ENCODE results near the gene MACROD2. TPM values are rescaled to one million over a fixed set of nuclear protein-coding genes. Genes with fewer than 3 reads are reported as not detected.

The MACROD2 gene
- total RNA-seq, 6 experiments from 2014 or later = 0.05 to 0.57 (median 0.11) TPM; not detected in 1

DNA sequence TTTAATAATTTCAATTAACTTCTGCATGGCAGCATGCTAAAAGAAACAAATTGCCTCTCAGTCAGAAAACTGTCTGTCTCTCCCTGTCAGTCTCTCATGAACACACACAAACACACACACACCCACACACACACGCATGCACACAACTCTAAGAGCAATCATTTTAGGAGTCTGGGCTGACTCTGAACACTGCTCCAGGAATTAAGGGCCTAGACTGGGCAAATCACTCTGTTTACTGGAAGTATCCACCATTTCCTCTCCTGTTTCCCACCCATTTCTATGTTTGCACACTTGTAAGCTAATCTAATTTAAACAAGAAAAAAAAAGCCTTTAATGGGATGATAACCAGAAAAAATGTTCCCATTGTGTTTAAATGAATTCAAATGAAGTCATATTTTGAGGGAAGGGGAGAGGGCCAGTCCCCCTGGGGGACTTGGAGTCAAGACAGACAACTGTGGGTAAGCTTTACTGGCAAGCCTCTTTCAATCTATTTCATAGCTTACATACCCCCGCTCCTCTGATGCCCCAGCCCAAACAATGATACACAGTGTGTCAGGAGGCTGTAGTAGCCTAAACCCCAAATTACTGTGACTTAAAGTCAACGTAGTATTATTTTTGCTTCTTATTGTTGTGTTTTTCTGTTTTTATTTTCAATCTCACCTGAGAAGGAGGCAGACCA is 789.9 kb downstream of the MACROD2 start:
- no peak overlapping the region for H3K4me3 Mint-ChIP-seq
- H3K36me3 Mint-ChIP-seq (ENCODE audit: low read depth) = peaks cover 5% of the 10 kb centered on the region; the same call in 1 of the 2 replicates
- H3K9me3 Mint-ChIP-seq = peaks cover 38% of the 10 kb centered on the region
- no peaks in the 10 kb centered on the region for H3K27me3 Mint-ChIP-seq (ENCODE audit: insufficient read depth)
- no peak overlapping the region for H3K27ac Mint-ChIP-seq
- no peak for DNase-seq
- TF ChIP-seq, protein P1, sequence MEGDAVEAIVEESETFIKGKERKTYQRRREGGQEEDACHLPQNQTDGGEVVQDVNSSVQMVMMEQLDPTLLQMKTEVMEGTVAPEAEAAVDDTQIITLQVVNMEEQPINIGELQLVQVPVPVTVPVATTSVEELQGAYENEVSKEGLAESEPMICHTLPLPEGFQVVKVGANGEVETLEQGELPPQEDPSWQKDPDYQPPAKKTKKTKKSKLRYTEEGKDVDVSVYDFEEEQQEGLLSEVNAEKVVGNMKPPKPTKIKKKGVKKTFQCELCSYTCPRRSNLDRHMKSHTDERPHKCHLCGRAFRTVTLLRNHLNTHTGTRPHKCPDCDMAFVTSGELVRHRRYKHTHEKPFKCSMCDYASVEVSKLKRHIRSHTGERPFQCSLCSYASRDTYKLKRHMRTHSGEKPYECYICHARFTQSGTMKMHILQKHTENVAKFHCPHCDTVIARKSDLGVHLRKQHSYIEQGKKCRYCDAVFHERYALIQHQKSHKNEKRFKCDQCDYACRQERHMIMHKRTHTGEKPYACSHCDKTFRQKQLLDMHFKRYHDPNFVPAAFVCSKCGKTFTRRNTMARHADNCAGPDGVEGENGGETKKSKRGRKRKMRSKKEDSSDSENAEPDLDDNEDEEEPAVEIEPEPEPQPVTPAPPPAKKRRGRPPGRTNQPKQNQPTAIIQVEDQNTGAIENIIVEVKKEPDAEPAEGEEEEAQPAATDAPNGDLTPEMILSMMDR (IDR thresholded peaks at IDR 0.05) = no peak
- H3K4me1 Mint-ChIP-seq (ENCODE audit: low read depth) = no peaks in the 10 kb centered on the region

DNA sequence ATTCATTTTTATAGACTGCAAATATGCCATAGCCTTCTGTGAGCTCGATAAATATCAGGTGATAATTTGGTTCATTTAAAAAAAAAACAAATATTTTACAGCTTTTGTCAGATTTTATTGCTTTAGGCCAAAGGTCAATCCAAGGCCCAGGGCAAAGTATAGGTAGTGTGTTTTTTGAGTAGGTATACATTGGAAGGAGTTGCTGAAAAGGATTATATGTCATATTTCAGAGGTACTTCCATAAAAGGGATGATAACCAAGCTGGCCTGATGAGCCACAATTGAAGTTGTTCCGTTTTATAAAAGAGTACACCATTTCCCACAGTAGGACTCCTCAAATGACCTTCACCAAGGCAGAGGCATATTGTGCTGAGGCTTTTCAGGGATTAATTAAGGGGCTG is 794.9 kb downstream of the MACROD2 start:
- Mint-ChIP-seq H3K27me3 (ENCODE audit: insufficient read depth) (no peaks in the 10 kb centered on the region), H3K4me1 (ENCODE audit: low read depth) (no peaks in the 10 kb centered on the region), H3K36me3 (ENCODE audit: low read depth) (no peaks in the 10 kb centered on the region; the same call in 1 of the 2 replicates), H3K27ac (no peak overlapping the region), H3K4me3 (no peak overlapping the region), H3K9me3 (peaks cover 42% of the 10 kb centered on the region)
- TF ChIP-seq, protein P1 (IDR thresholded peaks at IDR 0.05) = no peak
- DNase-seq = no peak

DNA sequence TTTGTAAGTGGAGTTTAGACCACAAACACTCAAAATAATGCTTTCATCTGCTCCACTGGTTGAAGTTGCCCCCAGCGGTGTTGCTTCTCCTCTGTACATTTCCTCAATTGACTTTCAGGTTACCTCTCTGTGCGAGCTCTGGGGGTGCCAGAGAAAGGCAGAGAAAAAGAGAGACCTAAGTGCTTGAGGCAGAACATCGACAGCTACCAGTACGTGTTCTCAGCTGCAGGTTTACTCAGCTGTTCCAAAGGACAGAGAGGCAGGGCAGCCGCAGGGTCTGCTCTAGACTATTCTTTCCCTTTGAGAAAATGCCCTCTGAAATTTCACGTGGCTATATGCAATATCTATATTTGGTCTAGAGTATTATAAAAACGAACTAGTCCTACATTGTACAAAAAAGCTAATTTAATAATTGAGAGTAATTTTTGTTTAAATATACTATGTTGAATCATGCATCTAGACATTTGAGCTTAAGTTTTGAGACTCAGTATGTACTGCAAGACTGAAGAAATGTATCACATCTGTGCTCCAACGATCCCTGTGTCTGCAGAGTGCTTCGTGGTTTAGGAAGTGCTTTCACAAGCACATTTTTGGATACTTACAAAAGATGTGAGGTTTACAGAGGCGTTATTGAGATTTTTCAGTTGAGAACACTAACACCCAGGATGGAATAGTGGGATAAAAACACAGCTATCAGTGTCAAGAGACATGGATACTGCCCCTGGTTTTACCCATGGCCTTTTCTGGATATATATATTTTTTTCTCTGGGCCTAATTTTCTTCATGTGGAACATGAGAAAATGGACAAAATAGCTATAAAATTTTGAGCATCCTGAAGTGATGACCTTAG is 795.7 kb downstream of the MACROD2 start:
- H3K4me3 Mint-ChIP-seq = no peak overlapping the region
- no peak for DNase-seq
- H3K27ac Mint-ChIP-seq = no peak overlapping the region
- TF ChIP-seq, protein P1 (IDR thresholded peaks at IDR 0.05) = no peak
- H3K36me3 Mint-ChIP-seq (ENCODE audit: low read depth) = no peaks in the 10 kb centered on the region
- H3K9me3 Mint-ChIP-seq = peaks cover 43% of the 10 kb centered on the region
- H3K27me3 Mint-ChIP-seq (ENCODE audit: insufficient read depth) = no peaks in the 10 kb centered on the region
- no peaks in the 10 kb centered on the region for H3K4me1 Mint-ChIP-seq (ENCODE audit: low read depth)

DNA sequence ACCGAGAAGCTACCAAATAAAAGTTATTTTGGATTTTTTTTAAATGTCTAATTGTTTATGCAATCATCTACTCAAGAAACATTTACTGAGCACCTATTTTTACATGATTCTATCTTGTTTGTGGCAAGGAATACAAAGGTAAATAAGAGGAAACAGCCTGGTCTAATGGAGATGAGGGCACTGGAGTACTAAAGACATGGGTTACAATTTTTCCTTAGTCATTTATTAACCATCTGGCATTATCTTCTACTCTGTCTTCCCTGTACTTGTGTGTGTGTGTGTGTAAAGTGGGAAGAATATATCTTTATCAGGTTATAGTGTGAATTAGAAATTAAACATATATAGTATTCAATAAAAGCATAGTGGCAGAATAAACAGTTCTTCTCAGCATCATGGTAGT is 797.6 kb downstream of the MACROD2 start:
- H3K27ac Mint-ChIP-seq = no peak overlapping the region
- DNase-seq = no peak
- TF ChIP-seq, protein P1 (IDR thresholded peaks at IDR 0.05) = no peak
- peaks cover 45% of the 10 kb centered on the region for H3K9me3 Mint-ChIP-seq
- no peaks in the 10 kb centered on the region for H3K4me1 Mint-ChIP-seq (ENCODE audit: low read depth)
- H3K4me3 Mint-ChIP-seq = no peak overlapping the region
- H3K36me3 Mint-ChIP-seq (ENCODE audit: low read depth) = no peaks in the 10 kb centered on the region
- no peaks in the 10 kb centered on the region; the same call in 1 of the 2 replicates for H3K27me3 Mint-ChIP-seq (ENCODE audit: insufficient read depth)

DNA sequence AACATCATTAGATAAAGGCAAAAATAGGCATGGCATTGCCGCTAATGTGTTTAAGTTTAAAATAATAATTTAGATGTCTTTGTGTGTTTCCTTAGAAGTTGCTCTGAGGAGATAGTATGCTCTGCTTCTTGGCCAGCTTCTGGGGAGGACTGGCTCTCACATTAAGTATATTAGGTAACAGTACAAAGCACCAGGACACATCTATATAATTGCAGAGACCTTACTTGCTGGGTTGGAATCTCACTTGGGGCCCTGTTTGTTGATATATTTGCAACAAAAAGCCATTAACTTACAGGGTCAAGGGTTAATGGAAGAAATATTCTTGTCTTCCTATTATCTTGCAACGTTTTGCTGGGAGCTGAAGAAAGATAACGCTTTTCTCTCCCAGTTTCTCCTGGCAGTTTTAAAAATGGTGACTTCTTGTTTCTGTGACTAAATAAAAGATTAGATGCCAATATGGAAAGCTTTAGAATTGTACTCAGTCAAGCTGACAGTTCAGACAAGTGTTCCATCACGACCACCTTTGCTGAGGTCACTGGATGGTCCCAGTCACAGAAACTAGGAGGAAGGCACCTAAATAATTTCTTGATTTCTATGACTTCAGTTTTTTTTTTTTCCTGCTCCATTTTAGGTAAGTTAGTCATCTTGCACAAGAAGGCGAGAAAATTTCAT is 804.4 kb downstream of the MACROD2 start:
- Mint-ChIP-seq H3K9me3 (peaks cover 46% of the 10 kb centered on the region), H3K4me3 (no peak overlapping the region), H3K27me3 (ENCODE audit: insufficient read depth) (no peaks in the 10 kb centered on the region; the same call in 1 of the 2 replicates), H3K4me1 (ENCODE audit: low read depth) (no peaks in the 10 kb centered on the region), H3K36me3 (ENCODE audit: low read depth) (no peaks in the 10 kb centered on the region; the same call in 1 of the 2 replicates), H3K27ac (no peak overlapping the region)
- no peak for DNase-seq
- TF ChIP-seq, protein P1 (IDR thresholded peaks at IDR 0.05) = no peak
